AG09319 (cell line): ENCODE measurements around the gene SGMS1.

Experiments used
- DNase-seq: peaks from one replicate; pipeline ENCODE4 v3.0.0-alpha.2; 2010; ENCODE audit warnings: low read depth; ENCODE audit errors: extremely low read depth
- TF ChIP-seq, protein P1 (sequence below): IDR thresholded peaks from 2 replicates; pipeline ENCODE4 v1.5.1; 2011; ENCODE audit warnings: low read depth, mild to moderate bottlenecking, inconsistent platforms, low read length, moderate library complexity

SGMS1 gene

DNA sequence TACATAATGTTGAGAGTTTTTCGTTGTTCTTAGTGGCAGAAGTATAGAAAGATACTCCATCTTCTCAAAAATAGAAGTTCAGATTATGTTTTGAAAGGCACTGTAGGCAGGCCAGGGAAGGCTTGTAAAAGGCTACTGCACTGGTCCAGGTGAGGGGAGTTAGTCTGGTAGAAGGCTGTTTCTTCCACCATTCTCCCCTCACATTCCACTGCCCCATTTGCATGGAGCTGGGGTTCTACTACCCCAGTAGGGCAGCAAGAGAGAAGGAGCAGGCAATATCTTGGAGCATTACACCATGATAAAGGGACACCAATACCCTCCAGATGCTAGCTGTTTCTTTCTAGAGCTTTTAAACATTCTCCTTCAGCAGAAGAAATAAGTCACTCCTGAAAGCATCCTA lies 16.5 kb upstream of the SGMS1 start:
- TF ChIP-seq, protein P1, sequence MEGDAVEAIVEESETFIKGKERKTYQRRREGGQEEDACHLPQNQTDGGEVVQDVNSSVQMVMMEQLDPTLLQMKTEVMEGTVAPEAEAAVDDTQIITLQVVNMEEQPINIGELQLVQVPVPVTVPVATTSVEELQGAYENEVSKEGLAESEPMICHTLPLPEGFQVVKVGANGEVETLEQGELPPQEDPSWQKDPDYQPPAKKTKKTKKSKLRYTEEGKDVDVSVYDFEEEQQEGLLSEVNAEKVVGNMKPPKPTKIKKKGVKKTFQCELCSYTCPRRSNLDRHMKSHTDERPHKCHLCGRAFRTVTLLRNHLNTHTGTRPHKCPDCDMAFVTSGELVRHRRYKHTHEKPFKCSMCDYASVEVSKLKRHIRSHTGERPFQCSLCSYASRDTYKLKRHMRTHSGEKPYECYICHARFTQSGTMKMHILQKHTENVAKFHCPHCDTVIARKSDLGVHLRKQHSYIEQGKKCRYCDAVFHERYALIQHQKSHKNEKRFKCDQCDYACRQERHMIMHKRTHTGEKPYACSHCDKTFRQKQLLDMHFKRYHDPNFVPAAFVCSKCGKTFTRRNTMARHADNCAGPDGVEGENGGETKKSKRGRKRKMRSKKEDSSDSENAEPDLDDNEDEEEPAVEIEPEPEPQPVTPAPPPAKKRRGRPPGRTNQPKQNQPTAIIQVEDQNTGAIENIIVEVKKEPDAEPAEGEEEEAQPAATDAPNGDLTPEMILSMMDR, result no peak
- no peak for DNase-seq

DNA sequence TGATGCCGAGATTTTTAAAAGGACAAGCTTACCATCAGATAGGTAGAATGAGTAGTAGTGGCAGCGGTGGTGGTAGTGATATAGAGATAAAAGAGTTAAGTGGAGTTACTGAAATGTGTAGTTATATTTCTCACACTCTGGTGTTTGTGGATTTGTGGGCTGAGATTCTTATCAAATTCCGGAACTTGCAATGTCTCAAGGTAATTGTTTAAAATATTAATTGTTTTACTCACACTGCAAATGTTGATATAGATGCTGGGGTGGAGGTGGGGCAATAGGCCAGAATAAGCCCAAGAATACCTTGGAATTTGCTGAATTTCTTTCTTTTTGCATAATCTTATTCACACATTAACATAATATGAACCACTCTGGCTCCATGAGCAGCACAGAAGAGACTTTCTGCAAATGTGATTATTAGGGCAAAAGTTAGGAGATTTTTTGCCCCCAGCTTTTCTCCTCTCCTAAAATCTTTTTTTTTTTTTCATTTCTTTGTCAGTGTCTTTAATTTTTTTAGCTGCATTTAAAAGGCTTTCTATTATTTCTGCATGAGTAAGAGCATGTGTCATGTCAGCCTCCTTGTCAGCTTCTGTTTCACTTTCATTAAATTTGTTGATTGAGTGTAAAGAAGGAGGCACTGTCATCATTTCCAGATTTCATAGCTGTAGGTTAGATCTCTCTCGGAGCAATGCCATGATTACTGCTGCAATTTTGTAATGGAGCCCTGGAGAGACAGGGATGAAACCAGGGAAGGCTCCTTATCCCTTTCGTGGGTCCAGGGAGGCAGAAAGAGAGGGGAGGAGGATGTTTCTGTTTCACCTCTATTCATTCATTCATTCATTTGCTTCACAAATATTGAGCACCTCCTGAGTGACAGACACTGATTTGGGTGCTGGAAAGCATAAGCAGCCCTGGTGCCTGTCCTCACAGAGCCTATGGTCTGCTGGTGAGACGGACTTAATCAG lies 13.1 kb upstream of the SGMS1 start:
- TF ChIP-seq, protein P1, result no peak
- no peak for DNase-seq

DNA sequence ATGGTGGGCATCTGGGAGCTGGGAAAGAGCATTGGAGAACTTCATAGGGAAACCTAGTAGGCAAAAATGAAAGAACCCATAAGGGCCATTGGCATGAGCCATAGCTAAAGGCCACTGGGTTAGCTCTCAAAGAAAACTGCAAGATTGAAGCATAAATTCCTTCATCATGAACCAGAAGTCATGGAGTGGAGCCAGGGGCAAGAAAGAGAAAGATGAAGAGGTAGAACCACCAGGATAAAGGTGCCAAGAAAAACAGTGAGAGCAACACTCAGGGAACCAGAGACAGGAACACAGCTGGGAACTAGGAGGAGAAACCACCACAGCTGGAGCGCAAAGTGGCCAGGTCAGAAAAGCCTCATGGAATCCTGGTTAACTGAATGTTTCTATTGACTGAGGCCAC lies 11.5 kb upstream of the SGMS1 start:
- no peak for DNase-seq
- TF ChIP-seq, protein P1, result no peak

DNA sequence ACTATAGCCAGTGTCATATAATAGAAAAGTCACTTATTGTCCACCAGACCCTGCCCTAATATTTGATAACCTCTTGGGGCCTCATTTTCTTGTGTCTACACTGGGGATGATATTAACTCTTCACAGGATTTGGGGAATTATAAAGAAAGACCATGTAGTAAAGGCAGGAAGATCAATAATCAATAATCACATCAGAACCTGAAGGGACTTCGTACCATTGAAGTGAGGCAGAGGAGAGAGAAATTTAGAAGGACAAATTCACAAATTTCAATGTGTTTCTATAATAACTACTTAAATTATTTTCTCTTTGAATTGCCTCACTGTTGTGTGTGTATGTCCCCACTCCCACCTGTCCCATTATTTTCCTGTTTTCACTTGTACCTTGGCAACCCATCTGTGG lies 10.7 kb upstream of the SGMS1 start:
- DNase-seq, result no peak
- TF ChIP-seq, protein P1, result no peak

DNA sequence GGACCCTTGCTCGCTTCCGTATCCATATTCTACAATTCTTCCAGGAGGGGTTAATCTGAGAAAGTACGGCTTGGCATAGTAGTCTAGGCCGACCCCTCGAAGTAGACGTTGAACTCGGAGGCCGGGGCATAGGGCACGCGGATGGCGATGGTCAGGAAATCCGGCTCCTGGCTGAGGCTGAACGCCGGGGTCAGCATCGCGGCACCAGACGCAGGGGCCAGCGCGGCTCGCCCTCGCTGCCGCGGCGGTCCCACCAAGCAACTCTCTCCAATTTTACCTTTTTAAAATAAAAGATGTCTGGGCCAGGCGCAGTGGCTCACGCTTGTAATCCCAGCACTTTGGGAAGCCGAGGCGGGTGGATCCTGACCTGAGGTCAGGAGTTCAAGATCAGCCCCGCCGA lies 7.3 kb upstream of the SGMS1 start:
- TF ChIP-seq, protein P1, result no peak
- no peak for DNase-seq

DNA sequence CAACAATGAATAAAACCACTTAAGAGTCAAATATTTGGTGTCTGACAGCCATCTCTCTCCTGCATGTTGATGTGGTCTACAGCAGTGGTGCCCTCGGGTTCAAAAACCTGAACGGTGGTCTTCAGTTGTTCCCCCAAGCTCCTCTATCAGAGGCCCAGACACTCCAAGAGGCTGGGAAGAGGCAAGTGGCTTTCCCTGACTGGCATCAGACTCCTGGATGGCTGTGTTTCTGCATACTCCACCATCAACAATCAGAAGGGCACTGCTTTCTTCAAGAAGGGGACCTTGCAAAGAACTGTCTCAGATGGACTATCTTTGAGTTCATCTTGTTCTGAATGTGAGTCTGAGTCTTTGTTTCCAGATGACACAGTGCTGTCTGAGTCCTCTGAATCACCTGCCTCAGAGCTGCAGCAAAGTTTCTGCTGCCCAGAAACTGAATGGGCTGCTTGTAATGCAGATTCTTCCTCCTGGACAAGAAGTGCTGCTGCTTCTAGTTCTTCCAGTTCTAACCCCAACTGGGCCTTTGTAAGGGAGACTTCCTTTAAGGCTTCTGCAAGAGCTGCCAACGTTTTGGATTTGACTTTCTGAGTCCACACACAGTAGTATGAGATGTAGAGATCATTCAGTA lies 5.9 kb upstream of the SGMS1 start:
- TF ChIP-seq, protein P1, result no peak
- DNase-seq, result no peak

DNA sequence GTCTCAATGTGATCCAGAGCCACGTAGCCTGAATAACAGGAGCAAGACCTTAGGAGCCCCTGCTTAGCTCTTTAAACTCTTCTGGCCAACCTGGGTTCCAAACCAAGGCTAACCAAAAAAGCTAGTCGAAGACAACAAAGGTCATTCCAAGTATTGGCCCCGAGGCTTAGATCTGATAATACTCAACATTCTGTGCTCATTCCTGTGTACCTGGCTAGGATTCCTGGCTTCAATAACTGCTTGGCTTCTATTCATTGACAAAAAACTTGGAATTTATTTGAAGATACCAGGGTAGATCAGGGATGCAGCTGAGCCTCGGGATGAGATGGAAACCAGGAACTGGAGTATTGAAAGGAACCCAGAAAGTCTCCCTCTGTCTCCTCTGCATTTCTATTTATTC lies 4.1 kb upstream of the SGMS1 start:
- no peak for DNase-seq
- TF ChIP-seq, protein P1, result no peak
